PC-9 (cell line): Measurements from ENCODE around the gene TPRN. TPM values are rescaled to one million over a fixed set of nuclear protein-coding genes. Genes with fewer than 3 reads are reported as not detected.
A peak's percentile ranks its signal among the peaks of the same experiment; 100 is the strongest.

Source experiments
- BruUV-seq: library from RNA; stranded (reverse); fragments of 400-500 nt; replicated peaks from 2 replicates; lab custom pipeline; 2021; lab: Mats Ljungman, UMichigan
- CTCF ChIA-PET: fragments of 300-600 bp; sonication (Branson Sonifier 250); formaldehyde crosslinking; loops from one replicate; lab custom pipeline; 2022; ENCODE audit warnings: antibody characterized with exemption; lab: Charles Lee
- POLR2A ChIA-PET: fragments of 300-600 bp; sonication (Branson Sonifier 250); formaldehyde crosslinking; loops from one replicate; lab custom pipeline; 2022; ENCODE audit warnings: antibody characterized with exemption; ENCODE audit not compliant: unreplicated experiment; lab: Charles Lee
- DNase-seq, 2 experiments: peaks; one replicate each; pipeline versions ENCODE4 v3.0.0 to v3.0.0-alpha.2; 2015 to 2022; ENCODE audit warnings: mixed read lengths in 1 of 2
- H2AFZ ChIP-seq: fragments of 200-600 bp; sonication (generic); 2 replicates; pipeline ENCODE4 v1.8.1; 2017; ENCODE audit warnings: antibody characterized with exemption
- H3F3A ChIP-seq: fragments of 200-600 bp; sonication (generic); 2 replicates; pipeline ENCODE4 v1.8.1; 2017; ENCODE audit warnings: antibody characterized with exemption, mild to moderate bottlenecking, low read depth; ENCODE audit not compliant: insufficient read depth
- H3K27ac ChIP-seq: fragments of 200-600 bp; sonication (generic); 2 replicates; pipeline ENCODE4 v1.6.1; 2016; ENCODE audit warnings: mixed run types
- H3K27me3 ChIP-seq: fragments of 200-600 bp; sonication (generic); 2 replicates; pipeline ENCODE4 v1.6.1; 2016; ENCODE audit warnings: low read depth, mixed run types; ENCODE audit not compliant: insufficient read depth
- H3K36me3 ChIP-seq: fragments of 200-600 bp; sonication (generic); 2 replicates; pipeline ENCODE4 v1.6.1; 2016; ENCODE audit warnings: low read depth, mixed run types
- H3K4me1 ChIP-seq: fragments of 200-600 bp; sonication (generic); replicated peaks from 2 replicates; pipeline ENCODE4 v1.6.1; 2016; ENCODE audit warnings: mixed run types; ENCODE audit not compliant: insufficient read depth
- H3K4me2 ChIP-seq: fragments of 200-600 bp; sonication (generic); 2 replicates; pipeline ENCODE4 v1.6.1; 2017; ENCODE audit warnings: mixed run types
- H3K4me3 ChIP-seq: fragments of 200-600 bp; sonication (generic); 2 replicates; pipeline ENCODE4 v1.6.1; 2016; ENCODE audit warnings: mixed run types
- H3K79me2 ChIP-seq: fragments of 200-600 bp; sonication (generic); 2 replicates; pipeline ENCODE4 v1.6.1; 2017; ENCODE audit warnings: low read depth, mixed run types
- H3K9me2 ChIP-seq: fragments of 200-600 bp; sonication (generic); 2 replicates; pipeline ENCODE4 v1.8.1; 2017; ENCODE audit warnings: mild to moderate bottlenecking; ENCODE audit not compliant: insufficient read depth
- H3K9me3 ChIP-seq: fragments of 200-600 bp; sonication (generic); 2 replicates; pipeline ENCODE4 v1.8.1; 2016; ENCODE audit warnings: low read depth; ENCODE audit not compliant: insufficient read depth
- H4K20me1 ChIP-seq: fragments of 200-600 bp; sonication (generic); 2 replicates; pipeline ENCODE4 v1.8.1; 2017; ENCODE audit not compliant: insufficient read depth
- CTCF ChIP-seq: fragments of 200-600 bp; sonication (generic); conservative IDR thresholded peaks from 2 replicates; pipeline ENCODE4 v1.6.1; 2017; ENCODE audit warnings: mixed run types, antibody characterized with exemption, mild to moderate bottlenecking, moderate library complexity
- EZH2 ChIP-seq: fragments of 200-600 bp; sonication (generic); IDR thresholded peaks from 2 replicates; pipeline ENCODE4 v1.8.0; 2017; ENCODE audit warnings: antibody characterized with exemption, low read depth
- intact Hi-C: fragments of 100-400 bp; cut with micrococcal nuclease; formaldehyde crosslinking; loops from one replicate; pipeline ENCODE4 v1.10.0; 2022; ENCODE audit not compliant: unreplicated experiment
- total RNA-seq: library from RNA; stranded (reverse); gene quantifications from 2 replicates; pipeline ENCODE4 v1.2.3, GENCODE V29; 2021

Gene TPRN
- total RNA-seq, 1 experiment from 2014 or later: 61.8 TPM

- Histone ChIP-seq H4K20me1 (no peaks in the 10 kb centered on the region), H3K4me3 (no peak overlapping the region), H3K79me2 (no peaks in the 10 kb centered on the region), H3K36me3 (no peaks in the 10 kb centered on the region), H3K27me3 (no peaks in the 10 kb centered on the region), H3F3A (peaks cover 21% of the 10 kb centered on the region; the same call in 1 of the 2 replicates), H2AFZ (no peak overlapping the region), H3K9me3 (no peaks in the 10 kb centered on the region), H3K4me2 (peak overlapping the region; percentile 14; the same call in 1 of the 2 replicates), H3K9me2 (no peaks in the 10 kb centered on the region), H3K4me1 (peaks cover 13% of the 10 kb centered on the region; the same call in 1 of the 2 replicates), H3K27ac (no peak overlapping the region)
- TF ChIP-seq CTCF (no peak), EZH2 (no peak)
- POLR2A ChIA-PET: no interaction called here
- CTCF ChIA-PET: no interaction called here
- DNase-seq: peak; percentile 58 to 75
- no TSS peak for BruUV-seq
- intact Hi-C loops: loop anchor here (2.0 kb wide), 1 partner anchor 16 kb away; the partner anchor contains the start of genes ANAPC2 and SSNA1
These were observed 27.4 kb downstream of the TPRN start for GRCh38 chr9:137172901-137173795.

- POLR2A ChIA-PET: interaction anchor here (0.5 kb wide), 1 partner anchor 595 kb away, joined by 5 read pairs; no protein-coding TSS in a partner anchor
- Histone ChIP-seq H3K36me3 (no peaks in the 10 kb centered on the region), H3K9me3 (no peaks in the 10 kb centered on the region), H3K27ac (no peak overlapping the region), H4K20me1 (no peaks in the 10 kb centered on the region), H3K79me2 (no peaks in the 10 kb centered on the region), H3F3A (peaks cover 9% of the 10 kb centered on the region; the same call in 1 of the 2 replicates), H3K4me1 (peaks cover 13% of the 10 kb centered on the region; the same call in 1 of the 2 replicates), H3K4me3 (no peak overlapping the region), H2AFZ (no peak overlapping the region), H3K9me2 (no peaks in the 10 kb centered on the region), H3K27me3 (no peaks in the 10 kb centered on the region), H3K4me2 (no peak overlapping the region)
- CTCF ChIA-PET: no interaction called here
- no TSS peak for BruUV-seq
- TF ChIP-seq EZH2: no peak
- TF ChIP-seq CTCF: no peak
- no peak for DNase-seq
- intact Hi-C loops: no loop called here
These were observed 29.2 kb downstream of the TPRN start for GRCh38 chr9:137171149-137171900.

DNA sequence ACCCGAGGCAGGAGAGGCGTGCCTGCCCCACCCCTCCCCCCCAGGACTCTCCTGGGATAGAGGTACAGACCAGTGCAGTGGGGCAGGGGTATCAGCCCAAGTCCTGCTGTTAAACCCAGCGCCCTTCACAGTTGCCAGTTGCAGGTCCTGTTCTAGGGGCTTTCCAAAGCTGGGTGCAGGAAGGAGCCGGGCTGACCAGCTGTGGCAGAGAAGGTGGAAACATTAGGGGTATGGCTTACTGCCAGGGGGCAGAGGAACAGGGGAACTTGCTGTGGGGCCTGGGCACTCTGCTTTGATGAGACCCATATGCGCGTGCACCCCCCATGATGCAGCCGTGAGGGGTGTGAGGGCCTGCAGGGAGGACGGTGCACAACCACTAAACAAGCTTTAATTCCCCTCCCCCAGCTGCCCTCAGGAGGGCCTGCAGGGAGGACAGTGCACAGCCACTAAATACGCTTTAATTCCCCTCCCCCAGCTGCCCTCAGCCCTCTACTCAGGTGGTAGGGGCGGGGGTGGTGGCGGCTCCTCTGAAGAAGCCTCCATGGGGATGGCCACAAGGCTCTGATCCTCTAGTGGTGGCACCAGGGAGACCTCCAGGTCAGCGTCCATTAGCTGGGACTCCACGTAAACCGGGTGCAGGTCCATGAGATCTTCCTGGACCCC lies 29.9 kb downstream of the TPRN start:
- H3K27me3 ChIP-seq: no peaks in the 10 kb centered on the region
- H3K4me3 ChIP-seq: no peak overlapping the region
- H3F3A ChIP-seq: peaks cover 11% of the 10 kb centered on the region; the same call in 1 of the 2 replicates
- no peak for DNase-seq
- H3K4me1 ChIP-seq: peaks cover 13% of the 10 kb centered on the region; the same call in 1 of the 2 replicates
- no peaks in the 10 kb centered on the region for H3K36me3 ChIP-seq
- H4K20me1 ChIP-seq: no peaks in the 10 kb centered on the region
- no peaks in the 10 kb centered on the region for H3K9me2 ChIP-seq
- no peak overlapping the region for H3K27ac ChIP-seq
- H3K79me2 ChIP-seq: no peaks in the 10 kb centered on the region
- intact Hi-C loops: no loop called here
- POLR2A ChIA-PET: interaction anchor here (0.5 to 0.7 kb wide), 2 partner anchors 8 to 594 kb away, joined by 3 to 5 read pairs; no protein-coding TSS in a partner anchor
- no peak overlapping the region for H3K4me2 ChIP-seq
- CTCF ChIA-PET: no interaction called here
- no peaks in the 10 kb centered on the region for H3K9me3 ChIP-seq
- H2AFZ ChIP-seq: no peak overlapping the region
- no peak for TF ChIP-seq EZH2
- TF ChIP-seq CTCF: no peak
- BruUV-seq: no TSS peak
